NCI-H187 treated with DMSO at 0.1 percent for 48 hours (cell line): ENCODE measurements around the gene KBTBD3.
A peak's percentile ranks its signal among the peaks of the same experiment; 100 is the strongest.
"Not testable (repeated sequence)": the region's sequence is repeated elsewhere in the genome, so short reads cannot be mapped to it uniquely, and the experiment has no call there.

ENCODE experiments used
- DNase-seq: peaks from one replicate; lab custom pipeline; 2025; lab: John Stamatoyannopoulos, UW

Gene KBTBD3

DNA sequence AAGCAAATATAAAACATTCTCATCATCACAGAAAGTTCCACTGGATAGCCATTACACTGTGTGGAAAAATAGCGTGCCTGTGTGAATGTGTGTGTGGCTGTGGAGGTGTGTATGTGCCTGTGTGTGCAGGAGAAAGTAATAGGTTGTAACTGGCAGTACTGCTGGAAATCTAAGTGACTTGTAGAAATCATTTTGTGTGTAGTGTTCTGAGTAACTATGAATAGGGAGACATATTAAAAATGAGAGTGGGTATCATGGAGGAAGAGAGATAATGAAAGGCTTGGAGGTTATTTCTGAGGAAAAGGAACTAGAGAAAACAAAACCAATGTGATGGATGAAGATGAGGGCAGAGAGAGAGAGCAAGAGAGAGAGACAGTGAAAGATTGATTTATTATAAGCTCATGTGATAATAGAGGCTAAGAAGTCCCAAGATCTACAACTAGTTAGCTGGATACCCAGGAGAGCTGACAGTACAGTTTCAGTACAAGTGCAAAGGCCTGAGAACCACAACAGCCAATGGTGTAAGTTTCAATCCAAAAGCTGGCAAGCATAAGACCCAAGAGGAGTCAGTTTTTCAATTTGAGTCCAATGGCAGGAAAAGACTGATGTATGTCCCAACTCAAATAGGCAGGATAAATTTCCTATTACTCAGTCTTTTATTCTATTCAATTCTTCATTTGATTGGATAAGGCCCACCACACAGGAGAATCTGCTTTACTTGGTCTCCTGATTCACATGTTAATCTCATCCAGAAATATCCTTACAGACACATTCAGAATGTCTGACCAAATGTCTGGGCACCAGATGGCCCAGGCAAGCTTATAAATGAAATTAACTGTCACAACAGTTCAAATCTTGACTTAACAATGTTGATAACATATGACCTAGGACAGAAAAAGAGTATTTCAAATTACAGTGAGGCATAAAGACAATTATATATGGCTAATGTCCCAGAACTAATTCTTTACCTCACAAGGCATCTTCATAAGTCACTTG is 14.9 kb downstream of the KBTBD3 start:
- DNase-seq, result no peak

- DNase-seq, result no peak
These were observed 15.8 kb downstream of the KBTBD3 start for GRCh38 chr11:106061249-106061784.

DNA sequence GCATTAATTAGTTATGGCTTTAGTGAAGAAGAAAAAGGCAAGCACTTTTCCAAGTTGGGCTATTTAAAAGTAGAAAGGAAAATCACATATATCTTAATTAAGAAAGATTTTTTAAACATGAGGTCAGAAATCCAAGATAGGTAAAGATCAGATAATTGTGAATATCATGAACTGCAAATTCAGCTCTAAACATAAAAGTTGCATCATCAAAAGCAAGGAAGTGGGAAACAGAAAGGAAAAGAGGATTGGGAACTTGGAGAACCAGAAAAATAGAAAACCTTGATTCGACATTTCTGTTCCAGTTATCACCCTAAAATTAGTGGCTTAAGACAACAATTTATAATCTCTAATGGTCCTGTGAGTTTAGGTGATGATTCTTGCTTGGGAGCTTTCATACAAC is 17.5 kb downstream of the KBTBD3 start:
- DNase-seq, result no peak

DNA sequence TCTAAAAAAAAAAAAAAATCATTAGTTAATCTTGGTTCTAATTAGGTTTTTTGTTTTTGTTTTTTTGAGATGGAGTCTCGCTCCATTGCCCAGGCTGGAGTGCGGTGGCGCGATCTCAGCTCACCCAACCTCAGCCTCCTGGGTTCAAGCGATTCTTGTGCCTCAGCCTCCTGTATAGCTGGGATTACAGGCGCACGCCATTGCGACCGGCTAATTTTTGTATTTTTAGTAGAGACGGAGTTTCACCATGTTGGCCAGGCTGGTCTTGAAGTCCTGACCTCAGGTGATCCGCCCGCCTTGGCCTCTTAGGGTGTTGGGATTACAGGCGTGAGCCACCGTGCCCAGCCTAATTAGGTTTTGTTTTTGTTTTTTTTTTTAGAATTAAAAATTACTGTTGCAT is 18.8 kb downstream of the KBTBD3 start:
- DNase-seq, result not testable (repeated sequence)

DNA sequence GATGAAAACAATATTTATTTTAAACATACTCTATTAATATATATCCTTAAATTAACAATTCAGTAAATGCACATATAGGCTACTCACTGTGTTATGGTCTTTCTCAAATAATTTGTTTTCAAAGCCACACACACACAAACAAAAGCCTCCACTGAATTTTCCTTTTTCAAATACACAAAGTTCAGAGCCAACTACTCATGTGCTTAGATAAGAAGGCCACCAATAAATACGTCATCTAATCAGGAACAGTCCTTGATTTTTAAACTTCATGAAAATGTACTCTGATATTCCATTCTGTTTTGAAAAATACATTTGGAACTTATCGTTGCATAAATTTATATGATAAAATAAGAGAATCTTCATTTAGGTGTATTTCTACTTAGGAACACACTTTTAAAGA is 26.0 kb downstream of the KBTBD3 start:
- no peak for DNase-seq

GRCh38 chr11:106049727-106050476 is 27.2 kb downstream of the KBTBD3 start:
- DNase-seq, result no peak

- no peak for DNase-seq
These were observed 29.5 kb downstream of the KBTBD3 start for GRCh38 chr11:106047631-106048030.

- DNase-seq, result no peak
These were observed 33.6 kb downstream of the KBTBD3 start for GRCh38 chr11:106043540-106043939.

DNA sequence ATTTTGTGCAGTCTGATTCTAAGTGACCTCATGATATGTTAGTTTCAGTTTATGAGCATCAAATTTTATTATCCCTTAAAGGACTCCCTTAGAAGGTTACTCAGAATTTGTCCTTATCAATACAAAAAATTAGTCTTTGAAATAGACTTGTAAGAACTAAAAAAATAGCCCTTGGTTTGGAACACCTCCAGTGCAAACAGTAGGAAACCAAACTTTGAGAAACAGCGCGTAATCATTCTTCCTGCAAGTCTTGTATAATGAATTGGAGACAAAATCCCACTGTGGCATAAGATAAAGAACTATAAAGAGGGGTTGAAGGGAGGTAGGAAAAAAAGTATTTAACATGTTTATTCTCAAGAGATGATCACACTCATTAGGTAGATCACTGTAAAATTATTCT is 44.3 kb downstream of the KBTBD3 start:
- DNase-seq, result no peak

DNA sequence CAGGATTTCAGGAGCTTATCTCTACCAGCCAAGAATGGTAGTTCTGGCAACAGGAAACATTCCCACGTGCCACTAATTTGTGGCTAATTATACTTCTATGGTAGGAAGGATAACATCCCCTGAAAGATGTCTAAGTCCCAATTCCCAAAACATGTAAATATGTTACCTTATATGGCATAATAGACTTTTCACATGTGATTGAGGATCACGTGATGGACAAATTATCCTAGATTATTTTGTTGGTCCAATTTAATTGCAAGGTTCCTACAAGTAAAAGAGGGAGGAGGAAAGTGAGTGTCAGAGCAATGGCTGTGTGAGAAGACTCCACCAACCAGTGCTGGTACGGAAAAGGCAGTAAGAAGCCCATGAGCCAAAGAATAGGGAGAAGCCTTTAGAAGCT is 45.2 kb downstream of the KBTBD3 start:
- DNase-seq, result no peak

GRCh38 chr11:106031202-106031810 is 45.8 kb downstream of the KBTBD3 start:
- no peak for DNase-seq

DNA sequence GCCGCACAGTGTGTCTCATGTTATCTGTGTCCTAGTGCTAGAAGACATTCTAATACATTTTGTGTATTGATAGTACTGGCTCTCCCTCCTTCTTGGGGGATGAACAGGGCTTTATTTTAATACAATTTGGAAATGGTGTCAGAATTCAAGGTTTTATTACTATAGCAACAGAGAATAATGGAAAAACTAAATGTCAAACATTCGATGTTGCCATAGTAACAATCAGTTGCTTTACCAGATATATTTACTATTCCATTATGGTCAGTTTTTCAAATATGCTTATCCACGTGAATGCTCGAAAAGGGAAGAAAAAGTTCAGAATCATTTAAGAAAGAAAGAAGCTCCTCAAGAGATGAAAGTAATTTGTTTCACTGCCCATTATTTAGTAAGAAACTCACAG is 46.5 kb downstream of the KBTBD3 start:
- DNase-seq, result no peak

DNA sequence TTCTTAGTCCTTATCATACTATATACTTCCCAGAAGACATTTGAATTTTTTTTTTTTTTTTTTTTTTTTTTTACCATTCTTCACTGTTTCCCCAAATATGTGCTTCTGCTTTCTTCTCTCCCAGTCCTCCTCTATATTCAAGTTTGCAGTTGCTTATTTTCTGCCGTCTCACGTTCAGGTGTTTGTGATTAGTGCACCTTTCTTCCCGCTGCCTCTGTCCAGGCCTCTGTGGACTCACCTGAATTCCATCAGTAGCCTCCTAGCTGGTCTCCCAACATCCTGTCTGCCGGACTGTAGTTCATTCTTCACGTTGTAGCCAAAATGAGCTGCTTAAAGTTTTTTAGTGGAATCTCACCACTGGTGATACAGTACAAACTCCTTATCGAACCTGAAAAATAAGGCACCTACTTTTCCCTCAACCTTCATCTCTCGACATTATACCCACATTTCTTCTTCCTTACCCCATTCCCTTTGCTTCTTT is 54.3 kb downstream of the KBTBD3 start:
- DNase-seq, result no peak

DNA sequence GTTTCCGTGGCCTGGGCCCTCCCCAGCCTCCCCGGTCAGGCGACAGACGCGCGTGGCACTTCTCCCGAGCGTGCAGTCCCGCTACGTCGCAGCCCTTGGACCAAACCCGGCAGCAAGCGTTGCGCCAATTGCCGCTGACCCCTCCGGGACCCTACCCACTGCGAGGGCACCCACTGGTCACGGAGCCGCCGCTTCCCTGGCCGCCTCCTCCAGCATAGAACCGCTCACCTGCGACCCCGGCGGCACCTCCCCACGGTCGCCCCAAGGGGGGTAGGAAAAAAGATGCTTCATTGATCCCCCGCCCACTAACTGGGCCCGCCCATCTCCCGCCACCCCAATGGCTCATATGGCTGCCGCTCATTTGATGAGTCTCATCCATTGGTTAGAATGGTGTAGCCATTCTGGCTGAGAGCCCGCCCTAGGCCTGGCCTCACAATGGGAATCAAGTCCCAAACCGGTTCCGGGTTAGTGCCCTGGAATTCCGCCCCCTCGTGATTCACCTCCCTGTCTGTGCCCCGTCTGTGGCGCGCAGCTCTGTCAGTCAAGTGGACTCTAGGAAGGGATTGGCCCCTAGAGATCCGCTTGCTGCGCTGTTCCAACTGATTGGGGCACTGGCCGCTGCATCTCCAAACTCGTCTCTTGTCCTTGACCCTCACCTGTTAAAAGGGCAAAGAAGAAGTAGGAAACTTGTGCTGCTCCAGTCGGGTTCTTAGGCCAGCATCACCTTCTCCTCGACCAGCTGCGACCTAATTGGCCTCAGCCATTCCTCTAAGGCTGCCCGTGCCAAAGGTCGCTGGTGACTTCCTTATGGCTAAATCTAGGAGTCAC is 55.0 kb downstream of the KBTBD3 start, which contains the start of gene MSANTD4:
Gene MSANTD4, minus strand, starts transcription at position 274 of the 828 bp plus-strand sequence. CDS start 11,323 bp downstream, outside the sequence.
- peak; percentile 93 for DNase-seq

DNA sequence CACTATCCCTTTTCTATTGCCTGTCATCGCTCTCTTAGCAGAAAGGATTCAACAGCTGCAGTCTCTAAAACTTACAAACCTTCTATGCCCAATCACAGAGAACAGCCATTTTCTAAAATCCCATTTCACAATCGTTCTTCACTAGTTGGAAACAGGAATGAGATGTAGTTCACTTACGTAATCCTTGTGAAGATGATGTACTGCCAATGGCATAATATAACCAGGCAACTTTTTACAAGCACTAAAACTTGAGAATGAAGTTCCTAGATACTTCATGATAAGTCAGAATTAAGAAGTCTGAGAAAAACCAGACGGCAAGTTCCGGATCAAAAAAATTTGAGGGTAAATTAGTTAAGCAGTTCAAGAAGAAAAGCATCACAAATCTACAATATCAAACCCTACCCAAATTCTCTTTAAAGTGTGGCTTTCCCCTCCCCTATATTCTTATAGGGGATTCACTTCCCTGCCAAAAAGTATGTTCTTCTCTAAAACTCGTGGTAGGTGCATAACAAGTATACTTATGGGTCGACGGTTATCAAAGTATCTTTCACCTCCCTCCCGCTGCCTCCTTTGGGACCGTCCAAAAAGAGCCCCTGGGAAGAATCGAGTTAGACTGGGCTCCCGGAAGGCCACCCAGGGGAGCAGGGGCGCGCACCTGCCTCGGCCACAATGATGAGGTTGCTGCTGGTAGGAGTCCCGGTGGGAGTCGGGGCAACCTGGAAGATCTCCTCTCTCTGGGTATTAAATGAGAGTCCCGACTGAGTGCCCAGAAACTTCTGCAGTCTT is 55.8 kb downstream of the KBTBD3 start:
- no peak for DNase-seq

DNA sequence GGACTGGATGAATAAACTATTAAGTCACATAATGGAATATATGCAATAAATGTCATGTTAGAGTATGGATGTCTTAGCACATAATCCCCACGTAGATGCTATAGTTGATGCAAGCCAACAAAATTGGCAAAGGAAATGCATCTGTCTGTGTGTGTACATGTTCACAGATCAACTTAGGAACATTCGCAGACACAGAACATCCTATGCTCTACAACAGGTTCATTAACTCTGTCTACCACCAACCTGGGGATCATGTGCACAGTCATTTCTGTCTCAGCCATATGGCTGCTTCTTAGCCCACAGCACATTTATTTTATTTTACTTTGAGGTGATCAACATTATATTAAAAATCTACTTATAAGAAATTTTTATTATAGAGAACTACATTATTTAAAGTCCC is 60.1 kb downstream of the KBTBD3 start:
- no peak for DNase-seq

DNA sequence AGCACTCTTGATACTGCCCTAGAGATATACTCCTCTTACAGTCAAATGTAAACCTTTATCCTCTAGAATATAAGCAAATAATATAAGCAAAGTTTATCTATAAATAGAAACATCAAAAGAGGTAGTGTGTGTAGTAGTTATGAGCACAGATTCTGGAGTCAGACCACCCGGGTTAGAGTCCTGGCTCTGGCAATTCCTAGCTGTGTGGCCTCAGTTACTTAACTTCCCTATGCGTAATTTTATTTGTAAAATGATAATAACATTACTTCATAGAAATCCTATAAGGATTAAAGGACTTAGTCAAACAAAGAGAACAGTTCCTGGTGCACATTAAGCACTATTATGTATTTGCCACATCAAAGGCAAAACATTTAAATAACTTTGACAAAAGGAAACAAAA is 62.1 kb downstream of the KBTBD3 start:
- no peak for DNase-seq

DNA sequence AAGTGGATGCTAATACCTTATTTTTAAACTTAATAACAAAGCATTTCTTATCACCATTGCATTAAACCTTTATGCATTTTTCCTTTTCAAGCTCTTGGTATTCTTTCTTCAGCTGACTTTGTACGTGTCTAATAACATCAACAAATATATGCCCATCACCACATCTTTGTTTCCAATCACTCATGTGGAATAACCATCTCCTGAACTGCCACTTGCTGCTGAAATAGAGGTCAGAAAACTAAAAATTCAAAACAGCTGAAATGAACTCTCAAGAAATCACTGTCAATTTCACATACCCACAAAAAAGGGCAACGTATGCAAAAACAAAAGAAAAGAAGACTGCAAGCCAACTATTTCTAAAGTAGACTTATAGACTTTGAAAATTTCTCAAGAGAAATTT is 62.5 kb downstream of the KBTBD3 start:
- DNase-seq, result no peak

DNA sequence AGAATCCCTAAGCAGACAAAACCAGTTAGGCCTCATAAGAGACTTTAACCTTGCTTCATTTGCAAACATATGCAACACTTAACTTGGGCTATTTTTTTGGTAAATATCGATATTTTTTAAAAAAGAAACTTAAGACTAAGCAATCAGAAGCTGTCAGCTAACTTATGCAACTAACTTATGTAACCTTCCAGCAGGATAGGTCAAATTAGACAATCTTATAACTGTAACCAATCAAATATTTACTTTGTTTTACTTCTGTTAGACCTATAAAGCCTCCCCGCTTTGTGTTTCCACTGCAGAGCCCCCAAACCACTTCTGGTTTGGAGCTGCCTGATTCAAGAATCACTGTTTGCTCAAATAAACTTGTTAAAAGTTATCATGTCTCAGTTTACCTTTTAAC is 63.1 kb downstream of the KBTBD3 start:
- DNase-seq, result no peak

DNA sequence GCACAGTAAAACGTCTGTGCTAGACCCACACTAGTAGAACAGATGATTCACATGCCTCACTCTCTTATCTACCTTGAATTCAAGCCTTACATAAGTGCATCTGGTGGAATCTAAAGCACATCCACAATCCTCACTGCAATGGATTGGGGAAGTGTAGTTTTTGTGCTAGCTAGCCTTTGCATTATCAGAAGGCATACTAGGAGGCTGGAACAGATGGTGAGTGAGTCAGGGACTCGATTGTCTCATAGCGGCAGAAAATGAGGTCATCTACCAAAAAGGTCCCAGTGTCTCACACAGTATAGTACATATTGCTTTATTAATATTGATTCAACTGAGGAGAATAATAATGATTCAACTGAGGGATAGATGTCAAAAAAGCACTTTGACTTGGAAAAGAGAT is 64.4 kb downstream of the KBTBD3 start:
- DNase-seq, result no peak
